Neural cell (in vitro differentiated cells): ENCODE results near the gene CAMK2G.

Experiments used
- EP300 ChIP-seq: fragments of 450-650 bp; conservative IDR thresholded peaks from 2 replicates; pipeline ENCODE4 v1.6.1; 2014; ENCODE audit warnings: antibody characterized with exemption, mild to moderate bottlenecking, moderate library complexity; ENCODE audit not compliant: poor library complexity, severe bottlenecking
- EZH2 ChIP-seq: fragments of 200-600, 300-800 bp; shearing (Covaris generic), sonication (generic); IDR thresholded peaks from 2 replicates; pipeline ENCODE4 v1.6.1; 2014; ENCODE audit warnings: antibody characterized with exemption, low read length, borderline replicate concordance, mild to moderate bottlenecking; ENCODE audit not compliant: insufficient read depth, poor library complexity, severe bottlenecking
- MXI1 ChIP-seq: fragments of 450-650 bp; conservative IDR thresholded peaks from 2 replicates; pipeline ENCODE4 v1.6.1; 2014; ENCODE audit warnings: antibody characterized with exemption, mild to moderate bottlenecking; ENCODE audit not compliant: poor library complexity, severe bottlenecking
- RAD21 ChIP-seq: fragments of 450-650 bp; conservative IDR thresholded peaks from 2 replicates; pipeline ENCODE4 v1.6.1; 2014; ENCODE audit warnings: antibody characterized with exemption, mild to moderate bottlenecking, moderate library complexity
- TAF1 ChIP-seq: IDR thresholded peaks from 2 replicates; pipeline ENCODE4 v1.6.1; 2012; ENCODE audit warnings: low read depth
- TF ChIP-seq, protein P1 (sequence below): fragments of 450-650 bp; IDR thresholded peaks from 2 replicates; pipeline ENCODE4 v1.5.1; 2014; ENCODE audit warnings: antibody characterized with exemption, mild to moderate bottlenecking, moderate library complexity; ENCODE audit not compliant: poor library complexity, severe bottlenecking

DNA sequence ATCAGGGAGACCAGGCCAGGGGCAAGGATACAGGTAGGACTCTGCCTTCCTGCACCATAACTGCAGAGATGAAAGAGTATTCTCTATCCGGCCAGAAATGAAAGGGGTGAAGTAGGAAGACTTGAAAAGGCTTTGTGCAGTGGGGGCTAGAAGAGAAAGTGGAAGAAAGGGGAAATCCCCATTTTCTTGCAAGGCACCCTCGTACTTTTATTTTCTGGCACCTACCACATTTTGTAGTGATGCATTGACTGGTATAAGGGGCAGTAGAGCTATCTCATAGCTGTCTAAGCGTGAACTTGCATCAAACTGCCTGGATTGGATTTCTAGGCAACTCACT lies 752 bp upstream of the CAMK2G start:
- TF ChIP-seq, protein P1, sequence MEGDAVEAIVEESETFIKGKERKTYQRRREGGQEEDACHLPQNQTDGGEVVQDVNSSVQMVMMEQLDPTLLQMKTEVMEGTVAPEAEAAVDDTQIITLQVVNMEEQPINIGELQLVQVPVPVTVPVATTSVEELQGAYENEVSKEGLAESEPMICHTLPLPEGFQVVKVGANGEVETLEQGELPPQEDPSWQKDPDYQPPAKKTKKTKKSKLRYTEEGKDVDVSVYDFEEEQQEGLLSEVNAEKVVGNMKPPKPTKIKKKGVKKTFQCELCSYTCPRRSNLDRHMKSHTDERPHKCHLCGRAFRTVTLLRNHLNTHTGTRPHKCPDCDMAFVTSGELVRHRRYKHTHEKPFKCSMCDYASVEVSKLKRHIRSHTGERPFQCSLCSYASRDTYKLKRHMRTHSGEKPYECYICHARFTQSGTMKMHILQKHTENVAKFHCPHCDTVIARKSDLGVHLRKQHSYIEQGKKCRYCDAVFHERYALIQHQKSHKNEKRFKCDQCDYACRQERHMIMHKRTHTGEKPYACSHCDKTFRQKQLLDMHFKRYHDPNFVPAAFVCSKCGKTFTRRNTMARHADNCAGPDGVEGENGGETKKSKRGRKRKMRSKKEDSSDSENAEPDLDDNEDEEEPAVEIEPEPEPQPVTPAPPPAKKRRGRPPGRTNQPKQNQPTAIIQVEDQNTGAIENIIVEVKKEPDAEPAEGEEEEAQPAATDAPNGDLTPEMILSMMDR, result no peak
- TF ChIP-seq TAF1 (no peak), MXI1 (no peak), EZH2 (no peak), EP300 (no peak), RAD21 (no peak)
